C4-2B (cell line): Measurements from ENCODE around the gene TAOK1.

Source experiments
- ZFX ChIP-seq: fragments of 450-650 bp; IDR thresholded peaks from 2 replicates; pipeline ENCODE4 v1.6.1; 2017
- TF ChIP-seq, protein P1 (sequence below): fragments of 450-650 bp; conservative IDR thresholded peaks from 2 replicates; pipeline ENCODE4 v1.5.1; 2017; ENCODE audit warnings: mild to moderate bottlenecking

DNA sequence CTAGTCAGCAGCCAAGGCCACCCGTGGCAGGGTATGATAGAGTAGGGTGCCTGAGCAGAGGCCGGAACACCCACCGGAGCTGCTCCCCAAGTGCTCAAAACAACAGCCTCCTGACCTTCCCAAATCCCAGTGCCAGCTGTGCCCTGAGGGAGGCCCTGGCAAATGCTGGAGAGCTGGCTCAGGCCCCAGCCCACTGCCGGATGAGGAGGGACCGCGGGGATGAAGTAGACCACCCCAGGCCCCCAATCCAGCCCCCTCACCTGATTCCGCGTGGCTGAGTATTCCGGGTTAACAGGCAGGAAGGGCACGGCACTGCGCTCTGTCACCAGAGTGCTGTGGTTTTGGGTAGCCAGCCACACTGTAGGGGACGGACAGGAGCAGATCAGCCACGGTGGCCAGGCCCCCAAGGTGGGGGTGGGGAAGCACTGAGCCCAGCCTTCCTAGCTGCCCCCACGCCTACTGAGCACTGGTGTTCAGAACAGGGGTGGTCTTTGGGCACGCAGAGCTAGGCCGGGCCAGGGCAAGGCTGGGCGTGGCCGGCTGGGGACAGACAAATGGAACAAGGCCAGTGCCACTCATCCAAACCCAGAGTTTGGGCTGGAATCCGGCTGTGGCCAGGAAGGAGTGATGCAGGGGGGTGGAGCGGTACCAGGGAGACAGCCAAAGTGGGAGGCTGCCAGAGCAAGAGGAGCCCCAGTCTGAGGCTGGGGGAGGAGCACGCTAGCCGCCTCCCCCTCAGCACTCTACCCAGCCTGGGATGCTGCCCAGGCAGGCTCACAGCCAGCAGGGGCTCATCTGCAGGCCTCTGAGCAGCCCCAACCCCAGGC, 187.4 kb downstream of the TAOK1 start:
- TF ChIP-seq, protein P1, sequence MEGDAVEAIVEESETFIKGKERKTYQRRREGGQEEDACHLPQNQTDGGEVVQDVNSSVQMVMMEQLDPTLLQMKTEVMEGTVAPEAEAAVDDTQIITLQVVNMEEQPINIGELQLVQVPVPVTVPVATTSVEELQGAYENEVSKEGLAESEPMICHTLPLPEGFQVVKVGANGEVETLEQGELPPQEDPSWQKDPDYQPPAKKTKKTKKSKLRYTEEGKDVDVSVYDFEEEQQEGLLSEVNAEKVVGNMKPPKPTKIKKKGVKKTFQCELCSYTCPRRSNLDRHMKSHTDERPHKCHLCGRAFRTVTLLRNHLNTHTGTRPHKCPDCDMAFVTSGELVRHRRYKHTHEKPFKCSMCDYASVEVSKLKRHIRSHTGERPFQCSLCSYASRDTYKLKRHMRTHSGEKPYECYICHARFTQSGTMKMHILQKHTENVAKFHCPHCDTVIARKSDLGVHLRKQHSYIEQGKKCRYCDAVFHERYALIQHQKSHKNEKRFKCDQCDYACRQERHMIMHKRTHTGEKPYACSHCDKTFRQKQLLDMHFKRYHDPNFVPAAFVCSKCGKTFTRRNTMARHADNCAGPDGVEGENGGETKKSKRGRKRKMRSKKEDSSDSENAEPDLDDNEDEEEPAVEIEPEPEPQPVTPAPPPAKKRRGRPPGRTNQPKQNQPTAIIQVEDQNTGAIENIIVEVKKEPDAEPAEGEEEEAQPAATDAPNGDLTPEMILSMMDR = no peak
- TF ChIP-seq ZFX = no peak
